SK-N-MC (cell line): ENCODE results near the gene CNOT1.

Experiments used
- EZH2 ChIP-seq: fragments of 200-600 bp; sonication (generic); IDR thresholded peaks from one replicate; pipeline ENCODE4 v1.6.1; 2017; ENCODE audit warnings: antibody characterized with exemption
- POLR2AphosphoS5 ChIP-seq: IDR thresholded peaks from 2 replicates; pipeline ENCODE4 v1.6.1; 2012; ENCODE audit warnings: mild to moderate bottlenecking, low read depth, low read length, borderline replicate concordance

- TF ChIP-seq POLR2AphosphoS5: no peak
- TF ChIP-seq EZH2: no peak
Measured at GRCh38 chr16:58634265-58634802, 4.7 kb upstream of the CNOT1 start.
